Panc1 (cell line): ENCODE data around the gene MVP. TPM values are rescaled to one million over a fixed set of nuclear protein-coding genes. Genes with fewer than 3 reads are reported as not detected.
A peak's percentile ranks its signal among the peaks of the same experiment; 100 is the strongest.
"Not testable (repeated sequence)": the region's sequence is repeated elsewhere in the genome, so short reads cannot be mapped to it uniquely, and the experiment has no call there.

Source experiments
- ATAC-seq: fragments of 200-7000 bp; cut with Tn5 transposase; 2 replicates; pipeline ENCODE4 v1.9.1; 2020; ENCODE audit warnings: mild to moderate bottlenecking, moderate library complexity
- BruUV-seq: library from RNA; stranded (reverse); fragments of 400-500 nt; replicated peaks from 2 replicates; lab custom pipeline; 2021; lab: Mats Ljungman, UMichigan
- CTCF ChIA-PET: fragments of 300-600 bp; sonication (Branson Sonifier 250); formaldehyde crosslinking; loops from one replicate; lab custom pipeline; 2022; ENCODE audit warnings: antibody characterized with exemption; lab: Charles Lee
- POLR2A ChIA-PET: fragments of 300-600 bp; sonication (Branson Sonifier 250); formaldehyde crosslinking; loops from one replicate; lab custom pipeline; 2022; ENCODE audit warnings: antibody characterized with exemption; lab: Charles Lee
- DNase-seq: peaks from one replicate; pipeline ENCODE4 v3.0.0-alpha.2; 2010; ENCODE audit warnings: low read depth, low spot score
- H3K27ac ChIP-seq: 2 replicates; pipeline ENCODE4 v1.5.1; 2011; ENCODE audit warnings: mild to moderate bottlenecking, low read length, inconsistent platforms
- H3K27me3 ChIP-seq: fragments of 200-500 bp; sonication (Bioruptor generic); 2 replicates; pipeline ENCODE4 v1.6.0; 2014; ENCODE audit warnings: low read length, inconsistent platforms; ENCODE audit not compliant: control insufficient read depth, insufficient read depth
- H3K36me3 ChIP-seq: fragments of 200-500 bp; sonication (Bioruptor generic); 2 replicates; pipeline ENCODE4 v1.5.1; 2014; ENCODE audit warnings: inconsistent platforms, mild to moderate bottlenecking, low read length, moderate library complexity; ENCODE audit not compliant: control insufficient read depth, insufficient read depth
- H3K4me1 ChIP-seq: 2 replicates; pipeline ENCODE4 v1.5.1; 2011; ENCODE audit warnings: inconsistent platforms, mild to moderate bottlenecking, low read length, moderate library complexity; ENCODE audit not compliant: control insufficient read depth, insufficient read depth
- H3K4me3 ChIP-seq, 2 experiments: 2 replicates each; pipeline ENCODE4 v1.5.1; 2011 to 2012; ENCODE audit warnings: low read depth in 2 of 2, low read length in 2 of 2, mild to moderate bottlenecking in 2 of 2, inconsistent platforms in 1 of 2, moderate library complexity in 1 of 2
- H3K9me3 ChIP-seq: fragments of 200-500 bp; sonication (Bioruptor generic); 2 replicates; pipeline ENCODE4 v1.5.1; 2014; ENCODE audit warnings: low read depth, mild to moderate bottlenecking, inconsistent platforms, low read length, moderate library complexity; ENCODE audit not compliant: control insufficient read depth, insufficient read depth
- POLR2AphosphoS5 ChIP-seq: IDR thresholded peaks from 2 replicates; pipeline ENCODE4 v1.6.1; 2012; ENCODE audit warnings: mild to moderate bottlenecking, low read depth, low read length, moderate library complexity
- SIN3A ChIP-seq: IDR thresholded peaks from 2 replicates; pipeline ENCODE4 v1.6.1; 2012; ENCODE audit warnings: low read depth, mild to moderate bottlenecking, low read length, moderate library complexity, borderline replicate concordance; ENCODE audit not compliant: insufficient read depth
- TCF7L2 ChIP-seq: IDR thresholded peaks from 2 replicates; pipeline ENCODE4 v1.6.1; 2011; ENCODE audit warnings: mild to moderate bottlenecking, low read depth, low read length, inconsistent platforms
- in situ Hi-C: cut with HindIII; loops from 2 replicates; pipeline ENCODE4 v1.10.0; 2016; ENCODE audit warnings: low sequenced_read_pairs, low pct_unique_long_range_greater_than_20kb
- intact Hi-C: fragments of 100-400 bp; cut with micrococcal nuclease; formaldehyde crosslinking; loops from one replicate; pipeline ENCODE4 v1.10.0; 2022; ENCODE audit not compliant: unreplicated experiment
- total RNA-seq: library from RNA; stranded (reverse); gene quantifications from one replicate; pipeline ENCODE4 v1.2.1, GENCODE V29; 2021; ENCODE audit not compliant: unreplicated experiment
- TF ChIP-seq, protein P1 (sequence below), 2 experiments: IDR thresholded peaks; 2 replicates each; pipeline ENCODE4 v1.6.1; 2011 to 2012; ENCODE audit warnings: low read depth in 2 of 2, control low read depth in 1 of 2, low read length in 1 of 2, mild to moderate bottlenecking in 1 of 2, moderate library complexity in 1 of 2; ENCODE audit not compliant: insufficient read depth in 1 of 2
- TF ChIP-seq, protein P2 (sequence below): fragments of 450-650 bp; IDR thresholded peaks from 2 replicates; pipeline ENCODE4 v1.5.1; 2017; ENCODE audit warnings: mild to moderate bottlenecking

MVP gene
- total RNA-seq, 1 experiment from 2014 or later = 107 TPM

GRCh38 chr16:29784901-29785500 is 35.3 kb upstream of the MVP start:
- no peaks in the 10 kb centered on the region for H3K36me3 ChIP-seq
- POLR2A ChIA-PET = no interaction called here
- no peaks in the 10 kb centered on the region for H3K4me1 ChIP-seq
- H3K4me3 ChIP-seq = peak overlapping the region in 1 of 2 experiments; percentile 24; a peak in 1 of 4 replicates
- H3K9me3 ChIP-seq = no peaks in the 10 kb centered on the region
- no peaks in the 10 kb centered on the region for H3K27me3 ChIP-seq
- DNase-seq (no peak), ATAC-seq (peak; percentile 91)
- TF ChIP-seq TCF7L2 (no peak), POLR2AphosphoS5 (no peak), SIN3A (no peak)
- TF ChIP-seq, protein P1, sequence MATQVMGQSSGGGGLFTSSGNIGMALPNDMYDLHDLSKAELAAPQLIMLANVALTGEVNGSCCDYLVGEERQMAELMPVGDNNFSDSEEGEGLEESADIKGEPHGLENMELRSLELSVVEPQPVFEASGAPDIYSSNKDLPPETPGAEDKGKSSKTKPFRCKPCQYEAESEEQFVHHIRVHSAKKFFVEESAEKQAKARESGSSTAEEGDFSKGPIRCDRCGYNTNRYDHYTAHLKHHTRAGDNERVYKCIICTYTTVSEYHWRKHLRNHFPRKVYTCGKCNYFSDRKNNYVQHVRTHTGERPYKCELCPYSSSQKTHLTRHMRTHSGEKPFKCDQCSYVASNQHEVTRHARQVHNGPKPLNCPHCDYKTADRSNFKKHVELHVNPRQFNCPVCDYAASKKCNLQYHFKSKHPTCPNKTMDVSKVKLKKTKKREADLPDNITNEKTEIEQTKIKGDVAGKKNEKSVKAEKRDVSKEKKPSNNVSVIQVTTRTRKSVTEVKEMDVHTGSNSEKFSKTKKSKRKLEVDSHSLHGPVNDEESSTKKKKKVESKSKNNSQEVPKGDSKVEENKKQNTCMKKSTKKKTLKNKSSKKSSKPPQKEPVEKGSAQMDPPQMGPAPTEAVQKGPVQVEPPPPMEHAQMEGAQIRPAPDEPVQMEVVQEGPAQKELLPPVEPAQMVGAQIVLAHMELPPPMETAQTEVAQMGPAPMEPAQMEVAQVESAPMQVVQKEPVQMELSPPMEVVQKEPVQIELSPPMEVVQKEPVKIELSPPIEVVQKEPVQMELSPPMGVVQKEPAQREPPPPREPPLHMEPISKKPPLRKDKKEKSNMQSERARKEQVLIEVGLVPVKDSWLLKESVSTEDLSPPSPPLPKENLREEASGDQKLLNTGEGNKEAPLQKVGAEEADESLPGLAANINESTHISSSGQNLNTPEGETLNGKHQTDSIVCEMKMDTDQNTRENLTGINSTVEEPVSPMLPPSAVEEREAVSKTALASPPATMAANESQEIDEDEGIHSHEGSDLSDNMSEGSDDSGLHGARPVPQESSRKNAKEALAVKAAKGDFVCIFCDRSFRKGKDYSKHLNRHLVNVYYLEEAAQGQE (IDR thresholded peaks at IDR 0.05; ENCODE audit: insufficient read depth in 1 of 2, low read depth in 2 of 2, low read length in 1 of 2) = peak in 1 of 2 experiments; percentile 43; a peak in 1 of 4 replicates
- TF ChIP-seq, protein P2, sequence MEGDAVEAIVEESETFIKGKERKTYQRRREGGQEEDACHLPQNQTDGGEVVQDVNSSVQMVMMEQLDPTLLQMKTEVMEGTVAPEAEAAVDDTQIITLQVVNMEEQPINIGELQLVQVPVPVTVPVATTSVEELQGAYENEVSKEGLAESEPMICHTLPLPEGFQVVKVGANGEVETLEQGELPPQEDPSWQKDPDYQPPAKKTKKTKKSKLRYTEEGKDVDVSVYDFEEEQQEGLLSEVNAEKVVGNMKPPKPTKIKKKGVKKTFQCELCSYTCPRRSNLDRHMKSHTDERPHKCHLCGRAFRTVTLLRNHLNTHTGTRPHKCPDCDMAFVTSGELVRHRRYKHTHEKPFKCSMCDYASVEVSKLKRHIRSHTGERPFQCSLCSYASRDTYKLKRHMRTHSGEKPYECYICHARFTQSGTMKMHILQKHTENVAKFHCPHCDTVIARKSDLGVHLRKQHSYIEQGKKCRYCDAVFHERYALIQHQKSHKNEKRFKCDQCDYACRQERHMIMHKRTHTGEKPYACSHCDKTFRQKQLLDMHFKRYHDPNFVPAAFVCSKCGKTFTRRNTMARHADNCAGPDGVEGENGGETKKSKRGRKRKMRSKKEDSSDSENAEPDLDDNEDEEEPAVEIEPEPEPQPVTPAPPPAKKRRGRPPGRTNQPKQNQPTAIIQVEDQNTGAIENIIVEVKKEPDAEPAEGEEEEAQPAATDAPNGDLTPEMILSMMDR = peak; percentile 90
- in situ Hi-C loops = no loop called here
- CTCF ChIA-PET = interaction anchor here (0.6 to 1.2 kb wide), 5 partner anchors 12 to 95 kb away, joined by 3 to 4 read pairs (median 3); no protein-coding TSS in a partner anchor
- intact Hi-C loops = no loop called here
- H3K27ac ChIP-seq = peak overlapping the region; percentile 60
- no TSS peak for BruUV-seq

GRCh38 chr16:29787155-29787554 is 33.1 kb upstream of the MVP start:
- H3K27ac ChIP-seq, DNase-seq, H3K9me3 ChIP-seq, BruUV-seq, POLR2A ChIA-PET, intact Hi-C loops, H3K4me1 ChIP-seq, in situ Hi-C loops, H3K27me3 ChIP-seq, H3K36me3 ChIP-seq, ATAC-seq, CTCF ChIA-PET, H3K4me3 ChIP-seq: not testable (repeated sequence)

DNA sequence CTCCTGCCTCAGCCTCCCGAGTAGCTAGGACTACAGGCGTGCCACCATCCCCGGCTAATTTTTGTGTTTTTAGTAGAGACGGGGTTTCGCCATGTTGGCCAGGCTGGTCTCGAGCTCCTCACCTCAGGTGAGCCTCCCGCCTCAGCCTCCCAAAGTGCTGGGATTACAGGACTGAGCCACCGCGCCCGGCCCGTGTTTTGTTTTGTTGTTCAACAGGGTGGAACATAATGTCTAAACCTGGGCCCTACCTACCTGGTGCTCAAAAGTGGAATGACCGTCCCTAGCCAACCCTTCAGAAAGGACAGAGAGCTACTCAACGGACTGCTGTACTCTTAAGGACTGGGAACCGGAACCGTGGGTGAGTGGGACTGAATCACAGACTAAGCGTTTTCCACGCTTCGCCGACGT is 30.5 kb upstream of the MVP start:
- DNase-seq = no peak
- CTCF ChIA-PET = interaction anchor here (1.2 kb wide), 1 partner anchor 243 kb away, joined by 11 read pairs; no protein-coding TSS in a partner anchor
- ATAC-seq = peak; percentile 17; the same call in 1 of the 2 replicates
- H3K4me3 ChIP-seq = peak overlapping the region; percentile 88 to 93
- peak overlapping the region; percentile 97 for H3K27ac ChIP-seq
- in situ Hi-C loops (no loop called here), intact Hi-C loops (no loop called here)
- no peaks in the 10 kb centered on the region; the same call in 1 of the 2 replicates for H3K36me3 ChIP-seq
- POLR2A ChIA-PET = interaction anchor here (0.5 to 0.6 kb wide), 3 partner anchors 16 to 61 kb away, joined by 3 to 6 read pairs (median 4); no protein-coding TSS in a partner anchor
- H3K4me1 ChIP-seq = peaks cover 12% of the 10 kb centered on the region
- TF ChIP-seq POLR2AphosphoS5 (no peak), SIN3A (no peak), TCF7L2 (no peak)
- TF ChIP-seq, protein P1 (IDR thresholded peaks at IDR 0.05; ENCODE audit: insufficient read depth in 1 of 2, low read depth in 2 of 2, low read length in 1 of 2) = no peak
- TF ChIP-seq, protein P2 = no peak
- no peaks in the 10 kb centered on the region for H3K9me3 ChIP-seq
- no peaks in the 10 kb centered on the region for H3K27me3 ChIP-seq
- no TSS peak for BruUV-seq
